Panc1 (cell line): ENCODE data around the gene SGPP1.

Experiments
- CTCF ChIP-seq: fragments of 450-650 bp; IDR thresholded peaks from 2 replicates; pipeline ENCODE4 v1.5.1; 2017; ENCODE audit warnings: mild to moderate bottlenecking
- POLR2AphosphoS5 ChIP-seq: IDR thresholded peaks from 2 replicates; pipeline ENCODE4 v1.6.1; 2012; ENCODE audit warnings: mild to moderate bottlenecking, low read depth, low read length, moderate library complexity
- REST ChIP-seq, 2 experiments: IDR thresholded peaks; 2 replicates each; pipeline ENCODE4 v1.6.1; 2011 to 2012; ENCODE audit warnings: low read depth in 2 of 2, control low read depth in 1 of 2, low read length in 1 of 2, mild to moderate bottlenecking in 1 of 2, moderate library complexity in 1 of 2; ENCODE audit not compliant: insufficient read depth in 1 of 2

- no peak for TF ChIP-seq REST (IDR thresholded peaks at IDR 0.05; ENCODE audit: insufficient read depth in 1 of 2, low read depth in 2 of 2, low read length in 1 of 2)
- TF ChIP-seq CTCF = no peak
- no peak for TF ChIP-seq POLR2AphosphoS5
Measured at GRCh38 chr14:63672417-63673180, 55.3 kb downstream of the SGPP1 start.
